ENCODE results near the gene FARP1.

FARP1 gene

GRCh38 chr13:98436233-98436910 is 293.5 kb downstream of the FARP1 start:
- no peak for DNase-seq

GRCh38 chr13:98438246-98439125 is 295.6 kb downstream of the FARP1 start:
- no peak for DNase-seq

GRCh38 chr13:98439126-98439828 is 296.4 kb downstream of the FARP1 start:
- DNase-seq: no peak

- DNase-seq: no peak
Observed at GRCh38 chr13:98439896-98440295, 297.0 kb downstream of the FARP1 start.

- DNase-seq: no peak
Observed at GRCh38 chr13:98440390-98441055, 297.6 kb downstream of the FARP1 start.

- DNase-seq: no peak
Observed at GRCh38 chr13:98441056-98441676, 298.3 kb downstream of the FARP1 start.

- DNase-seq: no peak
Observed at GRCh38 chr13:98442391-98443230, 299.7 kb downstream of the FARP1 start.

GRCh38 chr13:98443329-98443728 is 300.4 kb downstream of the FARP1 start:
- DNase-seq: no peak

- no peak for DNase-seq
Observed at GRCh38 chr13:98443800-98444325, 301.0 kb downstream of the FARP1 start.

GRCh38 chr13:98444381-98444780 is 301.5 kb downstream of the FARP1 start:
- DNase-seq: no peak

GRCh38 chr13:98445340-98446233 is 302.7 kb downstream of the FARP1 start:
- DNase-seq: peak; percentile 91

- DNase-seq: no peak
Observed at GRCh38 chr13:98446234-98446621, 303.3 kb downstream of the FARP1 start.

- no peak for DNase-seq
Observed at GRCh38 chr13:98447130-98447529, 304.2 kb downstream of the FARP1 start.

GRCh38 chr13:98447881-98448641 is 305.2 kb downstream of the FARP1 start:
- peak; percentile 72 for DNase-seq

- no peak for DNase-seq
Observed at GRCh38 chr13:98448642-98448928, 305.7 kb downstream of the FARP1 start.

- no peak for DNase-seq
Observed at GRCh38 chr13:98449273-98449672, 306.4 kb downstream of the FARP1 start.

GRCh38 chr13:98450026-98450425 is 307.1 kb downstream of the FARP1 start:
- no peak for DNase-seq

- DNase-seq: no peak
Observed at GRCh38 chr13:98450539-98451111, 307.7 kb downstream of the FARP1 start.
